ENCODE results near the gene NRARP. TPM values are rescaled to one million over a fixed set of nuclear protein-coding genes. Genes with fewer than 3 reads are reported as not detected.

The NRARP gene
- total and polyA plus RNA-seq, 2 of the 8 experiments (the other 6 are each of a cell fraction or from before 2014, with no cell fraction given) = 32.5 to 37.2 TPM

DNA sequence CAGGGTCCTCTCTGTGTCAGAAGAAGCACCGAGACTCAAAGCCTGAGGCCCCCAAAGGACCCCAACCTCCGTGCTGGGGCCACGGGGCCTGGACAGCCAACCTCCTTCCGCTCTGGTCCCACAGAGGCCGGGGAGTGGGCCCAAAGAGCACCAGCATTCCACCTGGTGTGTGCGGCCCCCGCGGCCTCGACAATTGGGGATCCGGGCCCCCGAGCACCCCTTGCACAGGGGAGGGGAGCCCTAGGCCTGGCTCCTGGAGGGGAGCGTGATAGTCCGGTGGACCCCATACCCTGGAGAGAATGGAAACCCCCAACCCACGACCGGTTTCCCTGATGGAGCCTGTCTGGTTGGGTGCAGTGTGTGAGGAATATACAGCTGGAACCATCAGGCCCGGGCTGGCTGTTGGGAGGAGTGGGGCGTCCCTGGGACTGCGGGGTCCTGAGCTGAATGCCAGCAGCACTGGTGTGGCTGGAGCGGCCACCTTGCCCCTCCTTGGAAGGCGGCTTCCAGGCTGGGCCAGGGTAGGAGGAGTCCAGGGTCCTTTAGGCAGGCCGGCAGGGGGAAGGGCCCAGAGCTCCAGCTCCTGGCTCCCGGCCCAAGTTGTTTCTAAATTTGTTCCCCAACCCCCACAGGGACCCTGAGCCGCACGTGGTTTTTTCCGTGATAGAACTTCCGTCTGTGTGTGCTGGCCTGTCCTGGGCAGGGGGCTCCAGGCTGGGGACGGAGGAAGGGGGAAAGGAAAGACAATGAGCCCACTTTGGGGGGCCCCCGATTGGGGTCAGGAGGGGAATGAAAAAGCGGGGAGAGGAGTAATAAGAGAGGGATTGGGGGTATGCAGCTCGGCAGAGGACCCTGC, 25.4 kb downstream of the NRARP start:
- H4K91ac ChIP-seq (replicated peaks; ENCODE audit: insufficient read length, low read length) = peak overlapping the region; percentile 97
- peak overlapping the region; percentile 28; the same call in 1 of the 2 replicates for H3K27ac ChIP-seq (ENCODE audit: low read depth, low read length)
- no peak overlapping the region for H2BK120ac ChIP-seq (replicated peaks; ENCODE audit: low read depth, low read length)
- WGBS, 2 experiments (ENCODE audit: extremely low coverage in 1 of 2, insufficient coverage in 1 of 2, insufficient read length in 1 of 2, insufficient replicate concordance in 2 of 2, low coverage in 1 of 2, low lambda C conversion rate in 2 of 2, missing lambda C conversion rate in 1 of 2) = 55% methylated on average over 24 of the region's 30 CpGs; no CpG with 5 or more reads in 1 of the 2 experiments
- no peak overlapping the region for H2AFZ ChIP-seq (ENCODE audit: low read length)
- H3K23ac ChIP-seq (ENCODE audit: insufficient read length) = no peak overlapping the region
- no peak overlapping the region for H3K14ac ChIP-seq (ENCODE audit: insufficient read length)
- peak overlapping the region; percentile 94 for H4K8ac ChIP-seq (ENCODE audit: extremely low read depth, insufficient read depth, low read length)
- H2AK5ac ChIP-seq (ENCODE audit: low read depth, low read length) = peak overlapping the region; percentile 28; the same call in 1 of the 2 replicates
- peaks cover 0 to 20% (median 4%) of the 10 kb centered on the region in 4 experiments; a peak in 4 of 8 replicates for H3K36me3 ChIP-seq (ENCODE audit: control insufficient read depth in 2 of 4, insufficient read depth in 4 of 4, low read length in 3 of 4)
- ChIA-PET CTCF (ENCODE audit: partially characterized antibody) (interaction anchor here (0.7 to 2.7 kb wide), 12 partner anchors 10 to 373 kb away, joined by 3 to 10 read pairs (median 4); partner anchors contain the start of genes EXD3, NELFB, NOXA1 and NRARP), POLR2A (ENCODE audit: partially characterized antibody) (interaction anchor here (0.6 to 47.8 kb wide), 12 partner anchors 10 to 177 kb away, joined by 3 to 1462 read pairs (median 6); partner anchors contain the start of genes CYSRT1, NDOR1, NELFB and NRARP)
- peaks cover 0 to 28% (median 17%) of the 10 kb centered on the region in 4 experiments; a peak in 6 of 7 replicates for H3K4me1 ChIP-seq (replicated peaks in 1 of 4; ENCODE audit: control insufficient read depth in 3 of 4, insufficient read depth in 4 of 4, low read length in 3 of 4)
- H3K4me3 ChIP-seq (ENCODE audit: extremely low read depth in 1 of 4, insufficient read depth in 2 of 4, low read depth in 3 of 4, low read length in 4 of 4) = peak overlapping the region; percentile 1 to 70 (median 58); a peak in 5 of 8 replicates
- peak overlapping the region; percentile 64 for H4K5ac ChIP-seq (ENCODE audit: insufficient read length, low read depth, low read length)
- H3K79me1 ChIP-seq (ENCODE audit: low read depth, low read length) = no peaks in the 10 kb centered on the region
- peak overlapping the region; percentile 19 for H3K4ac ChIP-seq (replicated peaks; ENCODE audit: insufficient read length, low read depth, low read length)
- peaks cover 0 to 27% (median 14%) of the 10 kb centered on the region in 4 experiments; a peak in 5 of 7 replicates for H3K27me3 ChIP-seq (replicated peaks in 1 of 4; ENCODE audit: control insufficient read depth in 3 of 4, extremely low read depth in 1 of 4, insufficient read depth in 3 of 4, low read length in 3 of 4)
- no peaks in the 10 kb centered on the region; a peak in 1 of 4 replicates for H3K9me3 ChIP-seq (ENCODE audit: insufficient read depth in 2 of 2, low read depth in 1 of 2, low read length in 1 of 2)
- no peak overlapping the region for H2BK20ac ChIP-seq (ENCODE audit: low read length)
- H3K79me2 ChIP-seq (ENCODE audit: control insufficient read depth in 1 of 2, insufficient read depth in 2 of 2, low read length in 2 of 2) = no peaks in the 10 kb centered on the region
- peak overlapping the region; percentile 32 for H3K56ac ChIP-seq (replicated peaks; ENCODE audit: insufficient read length, low read depth, low read length)
- H3K18ac ChIP-seq (ENCODE audit: extremely low read depth, low read length) = peak overlapping the region; percentile 68
- H3K23me2 ChIP-seq (ENCODE audit: low read depth, low read length) = peaks cover 13% of the 10 kb centered on the region; the same call in 1 of the 2 replicates
- H4K20me1 ChIP-seq (replicated peaks in 1 of 2; ENCODE audit: control insufficient read depth in 1 of 2, insufficient read depth in 2 of 2, low read length in 2 of 2) = peaks cover 4 to 15% of the 10 kb centered on the region in 2 experiments
- DNase-seq (ENCODE audit: low read depth in 1 of 2, low spot score in 2 of 2) (peak in 1 of 2 experiments; percentile 68), FAIRE-seq (no peak)
- peak overlapping the region; percentile 91; the same call in 1 of the 2 replicates for H2BK5ac ChIP-seq (ENCODE audit: low read depth, low read length)
- 0 out of 7 replicates have a peak overlapping the region, but pooled peaks of 1 of the 4 experiments have one; percentile 4 for H3K9ac ChIP-seq (replicated peaks in 1 of 4; ENCODE audit: extremely low read depth in 1 of 4, low read depth in 3 of 4, low read length in 3 of 4)
- no peak overlapping the region for H2BK12ac ChIP-seq (ENCODE audit: low read depth, low read length)
- no peak overlapping the region for H2BK15ac ChIP-seq (ENCODE audit: low read length)
- peak overlapping the region; percentile 58 to 80 for H3K4me2 ChIP-seq (ENCODE audit: insufficient read depth in 1 of 2, low read depth in 2 of 2, low read length in 2 of 2)
- peak; percentile 65 for TF ChIP-seq MAX (IDR thresholded peaks at IDR 0.05)
- no peak for TF ChIP-seq SP4 (IDR thresholded peaks at IDR 0.05; ENCODE audit: low read length)
- no peak for TF ChIP-seq SUZ12 (IDR thresholded peaks at IDR 0.05; ENCODE audit: low read length)
- peak; percentile 23; the same call in 1 of the 2 replicates for TF ChIP-seq TAF1 (IDR thresholded peaks at IDR 0.05; ENCODE audit: low read depth, low read length)
- no peak for TF ChIP-seq KDM5A (IDR thresholded peaks at IDR 0.05; ENCODE audit: low read length)
- no peak for TF ChIP-seq RNF2 (IDR thresholded peaks at IDR 0.05; ENCODE audit: borderline replicate concordance, low read depth, low read length, missing control alignments, poor library complexity, severe bottlenecking)
- TF ChIP-seq HDAC6 (IDR thresholded peaks at IDR 0.05; ENCODE audit: low read depth, low read length) = no peak
- peak; percentile 50 for TF ChIP-seq ASH2L (IDR thresholded peaks at IDR 0.05; ENCODE audit: low read length)
- TF ChIP-seq GABPA (IDR thresholded peaks at IDR 0.05; ENCODE audit: borderline replicate concordance, insufficient read depth, low read length) = 0 out of 2 replicates have a peak, but pooled peaks have one; percentile 61
- no peak for TF ChIP-seq SIRT6 (IDR thresholded peaks at IDR 0.05; ENCODE audit: low read length)
